ENCODE data around the gene HLA-C. TPM values are rescaled to one million over a fixed set of nuclear protein-coding genes. Genes with fewer than 3 reads are reported as not detected.
"Not testable (repeated sequence)": the region's sequence is repeated elsewhere in the genome, so short reads cannot be mapped to it uniquely, and the experiment has no call there.

Gene HLA-C
- total and polyA plus RNA-seq, 2 experiments from 2014 or later = 394 to 451 TPM

DNA sequence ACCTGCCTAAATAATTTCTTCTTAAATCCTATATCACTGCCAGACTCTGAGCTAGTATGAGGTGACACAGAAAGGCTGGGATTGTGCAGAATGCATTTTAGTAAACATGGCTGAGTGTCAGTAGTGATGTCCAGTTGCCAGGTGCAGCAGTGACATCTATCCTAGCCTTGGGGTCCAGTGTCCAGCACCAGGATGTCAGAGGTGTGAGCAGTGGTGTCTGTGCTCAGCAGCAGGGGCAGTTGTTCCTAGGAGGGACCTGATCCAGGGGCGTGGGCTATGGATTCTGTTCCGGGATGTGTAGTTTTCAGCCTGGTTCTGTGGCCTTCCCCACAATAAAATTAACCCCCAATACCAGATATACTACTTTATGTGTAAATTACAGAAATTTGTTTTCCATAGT, 6.0 kb downstream of the HLA-C start:
- Histone ChIP-seq H3K4me2 (no peak overlapping the region), H3K79me2 (no peaks in the 10 kb centered on the region), H3K4me1 (ENCODE audit: insufficient read depth) (no peaks in the 10 kb centered on the region), H3K4me3 (no peak overlapping the region), H3K27ac (no peak overlapping the region), H3K9me2 (replicated peaks; ENCODE audit: insufficient read depth) (no peaks in the 10 kb centered on the region), H4K20me1 (ENCODE audit: insufficient read depth, poor library complexity, severe bottlenecking) (no peaks in the 10 kb centered on the region), H3K9me3 (ENCODE audit: low read depth) (no peaks in the 10 kb centered on the region), H3K27me3 (no peaks in the 10 kb centered on the region), H2AFZ (no peak overlapping the region), H3K36me3 (replicated peaks; ENCODE audit: insufficient read depth, low read depth) (no peaks in the 10 kb centered on the region)
- DNase-seq (ENCODE audit: low spot score) = no peak
- TF ChIP-seq, protein P1, sequence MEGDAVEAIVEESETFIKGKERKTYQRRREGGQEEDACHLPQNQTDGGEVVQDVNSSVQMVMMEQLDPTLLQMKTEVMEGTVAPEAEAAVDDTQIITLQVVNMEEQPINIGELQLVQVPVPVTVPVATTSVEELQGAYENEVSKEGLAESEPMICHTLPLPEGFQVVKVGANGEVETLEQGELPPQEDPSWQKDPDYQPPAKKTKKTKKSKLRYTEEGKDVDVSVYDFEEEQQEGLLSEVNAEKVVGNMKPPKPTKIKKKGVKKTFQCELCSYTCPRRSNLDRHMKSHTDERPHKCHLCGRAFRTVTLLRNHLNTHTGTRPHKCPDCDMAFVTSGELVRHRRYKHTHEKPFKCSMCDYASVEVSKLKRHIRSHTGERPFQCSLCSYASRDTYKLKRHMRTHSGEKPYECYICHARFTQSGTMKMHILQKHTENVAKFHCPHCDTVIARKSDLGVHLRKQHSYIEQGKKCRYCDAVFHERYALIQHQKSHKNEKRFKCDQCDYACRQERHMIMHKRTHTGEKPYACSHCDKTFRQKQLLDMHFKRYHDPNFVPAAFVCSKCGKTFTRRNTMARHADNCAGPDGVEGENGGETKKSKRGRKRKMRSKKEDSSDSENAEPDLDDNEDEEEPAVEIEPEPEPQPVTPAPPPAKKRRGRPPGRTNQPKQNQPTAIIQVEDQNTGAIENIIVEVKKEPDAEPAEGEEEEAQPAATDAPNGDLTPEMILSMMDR (IDR thresholded peaks at IDR 0.05; ENCODE audit: poor library complexity) = no peak
- no peak for TF ChIP-seq EZH2phosphoT487 (IDR thresholded peaks at IDR 0.05; ENCODE audit: low read depth, severe bottlenecking, unreplicated experiment)
- TF ChIP-seq EZH2 (IDR thresholded peaks at IDR 0.05; ENCODE audit: borderline replicate concordance) = no peak
- WGBS (ENCODE audit: low lambda C conversion rate, missing lambda C conversion rate) = 67% methylated on average over 2 of the region's 2 CpGs

DNA sequence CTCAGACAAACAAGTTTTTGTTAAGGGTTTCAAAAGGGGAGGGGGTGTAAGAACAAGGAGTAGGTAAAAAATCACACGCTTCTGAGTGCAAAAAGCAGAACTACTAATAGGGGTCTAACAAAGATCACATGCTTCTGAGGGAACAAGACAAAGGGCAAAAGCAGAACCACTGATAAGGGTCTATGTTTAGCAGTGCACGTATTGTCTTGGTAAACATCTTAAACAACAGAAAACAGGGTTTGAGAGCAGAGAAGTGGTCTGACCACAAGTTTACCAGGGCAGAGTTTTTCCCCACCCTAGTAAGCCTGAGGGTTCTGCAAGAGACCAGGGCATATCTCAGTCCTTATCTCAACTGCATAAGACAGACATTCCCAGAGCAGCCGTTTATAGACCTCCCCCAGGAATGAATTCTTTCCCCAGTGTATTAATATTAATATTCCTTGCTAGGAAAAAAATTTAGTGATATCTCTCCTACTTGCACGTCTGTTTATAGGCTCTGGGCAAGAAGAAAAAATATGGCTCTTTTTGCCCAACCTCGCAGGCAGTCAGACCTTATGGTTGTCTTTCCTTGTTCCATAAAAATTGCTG, 8.5 kb downstream of the HLA-C start:
- not testable (repeated sequence) for H3K36me3 ChIP-seq (replicated peaks; ENCODE audit: insufficient read depth, low read depth); DNase-seq (ENCODE audit: low spot score); H3K79me2 ChIP-seq; H3K9me3 ChIP-seq (ENCODE audit: low read depth); H2AFZ ChIP-seq; H3K9me2 ChIP-seq (replicated peaks; ENCODE audit: insufficient read depth); H3K27ac ChIP-seq; H4K20me1 ChIP-seq (ENCODE audit: insufficient read depth, poor library complexity, severe bottlenecking); H3K27me3 ChIP-seq; H3K4me1 ChIP-seq (ENCODE audit: insufficient read depth); H3K4me2 ChIP-seq; H3K4me3 ChIP-seq
- WGBS (ENCODE audit: low lambda C conversion rate, missing lambda C conversion rate) = 80% methylated on average over 5 of the region's 5 CpGs

DNA sequence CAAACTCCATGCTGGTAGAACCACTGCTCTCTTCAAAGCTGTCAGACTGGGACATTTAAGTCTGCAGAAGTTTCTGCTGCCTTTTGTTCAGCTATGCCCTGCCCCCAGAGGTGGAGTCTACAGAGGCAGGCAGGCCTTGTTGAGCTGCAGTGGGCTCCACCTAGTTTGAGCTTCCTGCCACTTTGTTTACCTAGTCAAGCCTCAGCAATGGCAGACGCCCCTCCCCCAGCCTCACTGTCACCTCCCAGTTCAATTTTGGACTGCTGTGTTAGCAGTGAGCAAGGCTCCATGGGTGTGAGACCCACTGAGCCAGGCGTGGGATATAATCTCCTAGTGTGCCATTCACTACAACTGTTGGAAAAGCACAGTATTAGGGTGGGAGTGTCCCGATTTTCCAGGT, 11.9 kb downstream of the HLA-C start:
- H3K79me2 ChIP-seq; H3K4me3 ChIP-seq; H3K4me2 ChIP-seq; H3K36me3 ChIP-seq (replicated peaks; ENCODE audit: insufficient read depth, low read depth); DNase-seq (ENCODE audit: low spot score); H3K27ac ChIP-seq; H4K20me1 ChIP-seq (ENCODE audit: insufficient read depth, poor library complexity, severe bottlenecking); H3K27me3 ChIP-seq; H3K4me1 ChIP-seq (ENCODE audit: insufficient read depth); H3K9me3 ChIP-seq (ENCODE audit: low read depth); H3K9me2 ChIP-seq (replicated peaks; ENCODE audit: insufficient read depth); H2AFZ ChIP-seq: not testable (repeated sequence)
- 63% methylated on average over 3 of the region's 3 CpGs for WGBS (ENCODE audit: low lambda C conversion rate, missing lambda C conversion rate)

DNA sequence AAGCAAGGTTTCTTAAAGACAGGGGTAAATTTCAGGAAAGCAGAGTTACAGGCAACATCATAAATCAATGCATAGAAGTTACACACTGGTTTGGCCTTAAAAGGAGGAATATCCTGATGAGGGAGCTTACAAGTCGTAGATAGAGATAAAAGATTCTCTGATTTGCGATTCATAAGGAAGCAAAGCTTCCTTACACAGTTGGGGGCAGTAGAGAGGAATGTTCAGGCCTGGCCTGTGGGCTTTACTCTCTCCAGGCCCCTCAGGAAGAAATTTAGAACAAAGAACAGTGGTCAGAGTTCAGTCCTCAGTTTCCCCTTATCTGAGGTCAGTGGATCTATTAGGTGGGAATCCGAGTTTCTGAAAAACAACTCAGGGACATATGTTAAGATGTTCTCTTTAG, 19.3 kb downstream of the HLA-C start:
- no peaks in the 10 kb centered on the region for H3K36me3 ChIP-seq (replicated peaks; ENCODE audit: insufficient read depth, low read depth)
- no peaks in the 10 kb centered on the region for H3K9me2 ChIP-seq (replicated peaks; ENCODE audit: insufficient read depth)
- H3K4me2 ChIP-seq = no peak overlapping the region
- H4K20me1 ChIP-seq (ENCODE audit: insufficient read depth, poor library complexity, severe bottlenecking) = no peaks in the 10 kb centered on the region
- H3K27me3 ChIP-seq = no peaks in the 10 kb centered on the region
- no peaks in the 10 kb centered on the region for H3K4me1 ChIP-seq (ENCODE audit: insufficient read depth)
- H3K4me3 ChIP-seq = no peak overlapping the region
- DNase-seq (ENCODE audit: low spot score) = no peak
- WGBS (ENCODE audit: low lambda C conversion rate, missing lambda C conversion rate) = 10% methylated on average over 3 of the region's 3 CpGs
- no peaks in the 10 kb centered on the region for H3K79me2 ChIP-seq
- TF ChIP-seq, protein P1 (IDR thresholded peaks at IDR 0.05; ENCODE audit: poor library complexity) = no peak
- no peak for TF ChIP-seq EZH2 (IDR thresholded peaks at IDR 0.05; ENCODE audit: borderline replicate concordance)
- no peak for TF ChIP-seq EZH2phosphoT487 (IDR thresholded peaks at IDR 0.05; ENCODE audit: low read depth, severe bottlenecking, unreplicated experiment)
- H3K27ac ChIP-seq = no peak overlapping the region
- H3K9me3 ChIP-seq (ENCODE audit: low read depth) = no peaks in the 10 kb centered on the region
- no peak overlapping the region for H2AFZ ChIP-seq

Measured in hepatocyte (in vitro differentiated cells).